Non-pigmented ciliary epithelial cell (primary cell): ENCODE results near the gene ZFR.
A peak's percentile ranks its signal among the peaks of the same experiment; 100 is the strongest.
"Not testable (repeated sequence)": the region's sequence is repeated elsewhere in the genome, so short reads cannot be mapped to it uniquely, and the experiment has no call there.

Experiments used
- DNase-seq: peaks from one replicate; pipeline ENCODE4 v3.0.0-alpha.2; 2010; ENCODE audit warnings: low read depth

ZFR gene

DNA sequence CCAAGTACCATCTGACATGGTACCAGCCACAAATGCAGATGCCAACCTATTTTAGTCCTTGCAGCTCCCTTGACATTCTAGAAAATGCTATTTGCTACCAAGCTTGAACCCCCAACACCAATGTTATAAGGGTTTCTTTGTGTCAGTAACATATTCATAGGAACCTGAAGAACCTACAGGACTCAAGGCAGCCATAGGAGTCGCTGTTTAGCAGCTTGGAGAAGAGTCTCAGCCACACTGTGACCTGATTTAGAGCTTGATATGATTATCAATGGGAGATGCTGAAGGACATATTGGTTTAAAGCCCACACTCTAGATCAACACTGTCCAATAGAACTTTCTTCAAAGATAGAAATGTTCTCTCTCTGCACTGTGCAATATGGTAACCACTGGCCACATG, 6.4 kb upstream of the ZFR start:
- no peak for DNase-seq

DNA sequence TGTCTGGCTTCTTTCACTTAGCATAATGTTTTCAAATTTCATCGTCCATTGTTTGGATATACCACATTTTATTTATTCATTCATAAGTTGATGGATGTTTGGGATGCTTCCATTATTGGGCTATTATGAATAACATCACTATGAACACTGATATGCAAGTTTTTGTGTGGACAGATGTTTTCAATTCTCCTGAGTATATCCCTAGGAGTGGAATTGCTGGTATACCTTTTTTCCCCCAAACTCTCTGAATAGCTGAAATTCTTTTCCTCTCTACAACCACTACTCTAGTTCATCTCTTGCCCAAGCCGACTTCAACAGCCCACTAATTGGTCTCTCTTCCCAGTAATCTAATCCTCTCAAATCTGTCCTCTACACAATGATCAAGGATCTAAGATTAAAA, 4.7 kb upstream of the ZFR start:
- DNase-seq, result no peak

DNA sequence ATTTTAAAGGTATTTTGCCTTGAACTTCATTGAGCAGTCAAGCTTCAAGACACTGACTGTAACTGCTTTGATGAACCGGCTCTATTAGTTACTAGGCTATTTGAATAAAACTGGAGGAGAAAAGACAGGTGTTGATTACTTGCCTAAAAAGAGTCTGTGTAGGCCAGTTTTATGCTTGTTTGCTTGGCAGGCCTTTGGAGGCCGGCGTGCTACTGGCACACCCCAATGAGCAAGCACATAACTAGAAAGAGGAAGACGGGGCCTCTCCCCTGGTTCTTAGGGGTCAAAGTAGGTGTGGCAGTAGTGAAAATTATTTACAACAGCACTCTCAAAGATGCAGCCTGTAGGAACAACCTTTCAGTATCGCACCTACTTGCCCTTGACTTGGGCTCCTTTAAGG, 2.1 kb upstream of the ZFR start:
- DNase-seq, result no peak

DNA sequence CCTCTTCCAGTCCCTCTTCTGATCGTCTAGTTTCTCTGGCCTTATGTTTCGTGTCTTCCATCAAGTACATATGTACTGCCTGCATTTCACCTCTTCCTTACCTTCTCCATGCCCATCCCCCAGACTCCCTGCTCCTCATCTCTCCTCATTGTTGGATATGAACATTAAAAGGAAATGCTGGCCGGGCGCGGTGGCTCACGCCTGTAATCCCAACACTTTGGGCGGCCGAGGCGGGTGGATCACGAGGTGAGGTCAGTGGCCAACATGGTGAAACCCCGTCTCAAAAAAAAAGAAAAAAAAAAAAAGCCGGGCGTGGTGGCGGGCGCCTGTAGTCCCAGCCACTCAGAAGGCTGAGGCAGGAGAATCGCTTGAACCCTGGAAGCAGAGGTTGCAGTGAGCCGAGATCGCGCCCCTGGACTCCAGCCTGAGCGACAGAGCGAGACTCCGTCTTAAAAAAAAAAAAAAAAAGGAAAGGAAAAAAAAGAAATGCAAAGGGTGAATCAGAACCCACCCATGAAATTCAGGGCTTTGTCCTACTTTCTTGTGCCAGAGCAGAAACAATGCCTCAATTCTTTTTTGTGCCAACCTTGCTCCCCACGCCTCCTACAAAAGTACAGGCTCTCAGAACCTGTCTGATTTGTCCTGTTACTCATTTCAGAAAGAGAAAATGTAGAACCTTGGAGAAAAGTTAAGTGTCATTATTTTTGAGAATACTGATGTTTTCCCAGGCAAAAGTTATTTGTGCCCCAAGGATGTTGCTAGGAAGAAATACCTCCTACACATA, 1.5 kb upstream of the ZFR start:
- DNase-seq, result no peak

DNA sequence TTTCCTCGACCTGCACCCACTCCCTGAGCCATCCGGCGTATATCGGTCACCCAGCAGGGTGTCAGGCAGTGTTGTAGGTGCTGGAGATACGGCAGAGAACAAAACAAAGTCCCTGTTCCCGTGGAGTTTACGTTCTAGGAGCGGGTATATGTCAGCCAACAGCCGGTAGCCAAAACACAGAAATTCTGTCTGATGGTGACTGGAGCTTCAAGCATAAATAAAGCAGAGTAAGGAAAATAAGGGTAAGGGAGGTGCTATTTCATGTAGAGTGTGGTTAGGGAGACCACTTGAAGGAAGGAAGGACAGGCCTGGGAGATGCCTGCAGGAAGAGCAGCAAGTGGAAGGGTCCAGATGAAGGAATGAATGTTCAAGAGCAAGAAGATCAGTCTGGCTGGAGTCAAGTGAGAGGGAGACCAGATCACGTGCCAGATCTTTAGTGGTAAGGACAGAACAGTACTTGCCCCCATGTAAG, 783 bp upstream of the ZFR start:
- DNase-seq, result no peak

DNA sequence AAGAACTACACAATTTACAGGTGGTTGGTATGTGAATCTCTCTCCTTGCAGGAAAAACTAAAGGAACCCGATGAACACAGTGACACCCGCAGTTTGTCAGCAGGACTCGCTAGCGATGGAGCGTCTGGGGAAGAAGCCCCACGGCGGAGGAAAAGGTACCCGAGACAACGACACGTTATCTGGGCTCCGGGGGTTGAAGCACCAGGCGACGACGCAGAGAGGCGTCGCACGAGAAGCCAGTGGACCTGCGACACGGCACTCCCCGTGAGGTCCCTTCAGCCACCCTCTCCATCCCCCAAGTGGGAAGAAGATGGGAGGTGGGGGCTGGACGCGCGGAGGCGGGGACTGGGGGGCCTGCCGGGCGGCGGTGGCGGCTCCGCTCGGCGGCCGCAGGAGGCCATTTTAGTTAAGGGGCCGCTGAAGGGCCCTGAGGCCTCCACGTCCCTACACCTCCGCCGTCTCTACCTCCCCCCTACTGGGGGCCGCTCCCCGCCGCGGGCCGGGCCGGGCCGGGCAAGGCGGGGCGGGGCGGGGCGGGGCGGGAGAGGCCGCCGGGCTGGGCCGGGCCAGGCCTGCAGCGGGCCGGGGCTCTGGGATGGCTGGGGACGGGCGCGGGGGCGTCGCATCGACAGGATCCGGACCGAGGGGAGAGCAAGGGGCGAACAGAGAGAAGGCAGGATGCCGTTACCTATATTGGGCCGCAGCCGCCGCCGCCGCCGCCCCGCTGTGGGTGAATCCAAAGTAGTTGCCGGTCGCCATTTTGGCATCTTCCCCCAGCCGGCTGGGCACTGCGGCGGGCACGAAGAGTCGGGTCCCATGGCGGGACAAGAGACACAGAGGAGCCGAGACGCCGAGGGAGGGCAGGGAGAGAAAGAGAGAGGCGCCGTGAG, 754 bp downstream of the ZFR start:
- no peak for DNase-seq

DNA sequence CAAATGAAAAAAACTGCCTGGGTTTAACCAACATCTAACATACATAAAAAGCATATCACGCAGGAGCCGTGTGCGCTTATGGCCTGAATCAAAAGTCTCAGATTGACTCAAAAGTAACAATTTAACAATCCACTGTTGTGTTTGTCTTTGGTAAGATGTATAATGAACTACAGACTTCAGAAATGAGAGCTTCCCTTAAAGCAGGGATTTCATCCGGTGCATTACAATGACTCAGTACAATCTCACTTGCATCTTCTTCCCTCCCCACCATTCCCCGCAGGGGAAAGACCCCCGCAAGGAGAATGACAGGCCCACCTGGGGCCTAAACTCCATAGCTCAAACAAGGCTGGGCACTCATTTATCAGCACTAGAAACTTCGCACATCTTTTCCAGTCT, 1.4 kb downstream of the ZFR start:
- DNase-seq, result no peak

DNA sequence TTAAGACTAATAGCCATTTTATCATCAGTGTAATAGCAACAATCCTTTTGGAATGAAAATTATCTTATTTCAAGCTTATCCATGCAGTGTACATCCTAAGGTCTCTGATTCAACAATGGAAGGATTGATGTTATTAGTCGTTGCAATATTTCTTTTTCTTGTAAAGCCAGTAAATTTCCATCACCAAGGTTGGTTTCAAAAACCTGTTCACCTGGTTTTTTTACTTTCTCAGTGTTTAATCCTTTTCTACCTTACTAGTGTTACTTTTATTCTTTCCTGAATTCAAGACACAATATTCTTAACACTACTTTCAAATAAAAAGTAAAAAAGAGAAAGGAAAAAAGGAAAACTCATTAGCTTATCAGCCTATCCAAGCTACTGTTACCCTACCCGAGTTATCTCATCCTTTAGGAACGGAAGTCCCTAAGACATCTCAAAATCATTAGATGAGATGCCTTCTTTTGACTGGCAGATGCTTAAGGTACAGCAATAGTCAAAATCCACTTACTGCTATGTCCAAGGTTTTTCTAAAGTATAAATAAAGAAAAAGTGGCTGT, 5.4 kb downstream of the ZFR start:
- no peak for DNase-seq

DNA sequence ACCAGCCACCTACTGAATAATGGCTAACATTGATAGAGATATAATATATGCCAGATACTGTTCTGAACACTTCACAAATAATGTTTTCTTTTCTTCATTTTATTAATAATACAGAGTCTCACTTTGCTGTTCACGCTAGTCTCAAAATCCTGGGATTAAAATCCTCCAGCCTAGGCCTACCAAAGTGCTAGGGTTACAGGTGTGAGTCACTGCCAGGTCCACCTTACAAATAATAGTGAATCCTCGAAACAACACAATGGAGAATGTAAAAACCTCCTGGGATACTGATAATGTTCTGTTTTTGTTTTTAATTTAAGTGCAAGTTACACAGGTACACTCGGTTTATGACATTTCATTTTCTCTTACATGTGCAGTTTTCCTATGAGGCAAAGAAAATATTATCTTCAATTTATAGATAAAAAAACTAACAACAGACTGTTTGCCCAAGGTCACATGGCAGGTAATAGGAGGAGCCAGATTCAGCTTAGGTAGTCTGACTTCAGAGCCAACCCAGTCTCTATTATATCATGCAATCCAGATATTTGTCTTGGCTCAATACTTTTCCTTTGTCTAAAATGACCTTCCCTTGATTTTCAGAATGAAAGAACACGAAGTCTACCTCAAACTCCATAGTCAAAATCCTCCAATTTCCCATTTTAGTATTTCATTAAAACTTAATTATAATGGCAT, 7.8 kb downstream of the ZFR start:
- no peak for DNase-seq

DNA sequence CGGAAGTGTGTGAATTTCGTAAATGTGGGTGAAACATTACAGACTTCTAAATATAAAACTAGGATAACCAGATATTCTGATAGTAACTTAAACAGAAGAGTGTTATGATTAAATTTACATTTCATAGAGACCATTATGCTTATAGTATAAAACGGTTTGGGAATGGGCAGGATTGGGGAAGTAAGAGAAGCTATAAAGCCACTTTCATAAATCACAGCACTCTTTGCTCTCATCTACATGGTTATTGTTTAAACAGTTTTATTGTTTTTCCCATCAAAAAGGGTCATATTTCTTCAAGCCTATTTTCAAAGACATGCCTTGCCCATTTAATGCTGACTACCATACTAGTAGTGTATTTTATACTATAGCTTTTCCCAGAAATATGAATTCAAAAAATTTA, 9.2 kb downstream of the ZFR start:
- no peak for DNase-seq

DNA sequence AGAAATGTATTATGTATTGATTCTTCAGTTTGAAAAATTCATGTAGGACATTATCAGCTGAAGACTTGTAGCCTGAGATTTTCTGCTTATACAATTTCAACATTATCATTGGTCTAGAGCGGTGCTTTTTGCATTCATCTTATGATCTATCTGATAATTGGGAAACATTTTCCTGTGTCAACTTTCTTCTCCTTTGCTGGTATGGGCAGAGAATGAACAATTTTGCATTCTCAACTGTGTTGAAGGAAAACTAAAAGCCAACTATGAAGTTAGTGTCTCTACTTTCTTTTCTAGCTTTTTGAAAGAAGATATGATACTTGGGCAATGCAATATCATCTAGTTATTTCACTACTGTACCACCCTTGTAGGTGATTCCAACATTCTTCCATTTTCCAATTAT, 10.3 kb downstream of the ZFR start:
- DNase-seq, result no peak

DNA sequence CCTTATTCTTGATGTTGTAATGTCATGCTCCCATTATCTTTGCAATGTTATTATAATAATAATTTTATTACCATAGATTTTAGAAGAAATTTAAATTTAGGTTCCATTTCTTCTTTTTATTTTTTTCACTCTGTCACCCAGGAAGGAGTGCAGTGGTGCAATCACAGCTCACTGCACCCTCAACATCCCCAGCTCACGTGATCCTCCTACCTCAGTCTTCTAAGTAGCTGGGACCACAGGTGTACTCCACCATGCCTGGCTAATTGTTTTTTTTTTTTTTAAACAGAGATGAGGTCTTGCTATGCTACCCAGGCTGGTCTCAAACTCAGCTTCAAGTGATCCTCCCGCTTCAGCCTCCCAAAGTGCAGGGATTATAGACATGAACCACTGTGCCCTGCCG, 11.9 kb downstream of the ZFR start:
- no peak for DNase-seq

DNA sequence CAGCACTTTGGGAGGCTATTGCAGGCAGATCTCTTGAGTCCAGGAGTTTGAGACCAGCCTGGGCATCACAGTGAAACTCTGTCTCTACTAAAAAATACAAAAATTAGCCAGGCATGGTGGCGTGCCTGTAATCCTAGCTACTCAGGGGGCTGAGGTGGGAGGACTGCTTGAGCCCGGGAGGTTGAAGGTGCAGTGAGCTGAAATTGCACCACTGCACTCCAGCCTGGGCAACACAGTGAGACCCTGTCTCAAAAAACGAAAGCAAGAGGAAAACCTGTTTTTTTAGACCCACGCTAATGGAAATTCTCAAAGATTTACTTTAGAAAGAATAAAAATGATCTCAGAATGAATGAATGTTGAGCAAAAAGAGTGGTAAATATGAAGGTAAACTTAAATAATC, 13.7 kb downstream of the ZFR start:
- DNase-seq, result not testable (repeated sequence)

DNA sequence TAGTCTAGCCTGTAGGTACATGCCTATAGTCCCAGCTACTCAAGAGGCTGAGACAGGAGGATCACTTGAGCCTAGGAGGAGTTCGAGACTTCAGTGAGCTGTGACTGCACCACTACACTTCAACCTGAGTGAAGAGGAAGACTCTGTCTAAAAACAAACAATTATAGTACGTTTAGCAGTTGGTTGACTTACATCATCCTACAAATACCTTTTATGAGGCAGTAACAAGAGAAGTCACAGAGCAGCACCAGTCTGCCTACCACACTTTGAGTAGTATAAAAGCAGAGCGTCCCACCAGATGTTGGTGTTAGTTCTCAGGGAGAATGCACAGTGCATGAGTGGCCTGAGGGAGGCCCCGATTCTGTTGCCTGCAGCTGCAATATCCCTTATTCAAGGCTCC, 16.1 kb downstream of the ZFR start:
- no peak for DNase-seq

DNA sequence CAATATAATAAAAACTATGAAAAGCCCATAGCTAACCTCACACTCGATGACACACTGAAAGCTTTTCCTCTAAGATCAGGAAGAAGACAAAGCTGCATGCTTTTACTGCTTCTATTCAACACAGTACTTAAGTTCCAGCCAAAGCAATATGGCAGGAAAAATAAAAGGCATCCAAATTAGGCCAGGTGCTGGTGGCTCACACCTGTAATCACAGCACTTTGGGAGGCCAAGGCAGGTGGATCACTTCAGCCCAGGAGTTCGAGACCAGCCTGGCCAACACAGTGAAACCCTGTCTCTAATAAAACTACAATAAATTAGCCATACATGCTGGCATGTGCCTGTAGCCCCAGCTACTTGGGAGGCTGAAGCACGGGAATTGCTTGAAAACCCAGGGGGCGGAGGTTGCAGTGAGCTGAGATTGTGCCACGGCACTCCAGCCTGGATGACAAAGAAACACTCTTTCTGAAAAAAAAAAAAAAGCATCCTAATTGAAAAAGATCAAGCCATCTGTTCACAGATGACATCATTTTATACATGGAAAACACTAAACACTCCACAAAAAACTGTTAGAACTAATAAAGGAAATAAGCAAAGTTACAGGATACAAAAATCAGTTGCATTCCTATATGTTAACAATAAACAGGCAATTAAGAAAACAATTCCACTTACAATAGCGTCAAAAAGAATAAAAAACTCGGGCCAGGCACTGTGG, 17.9 kb downstream of the ZFR start:
- no peak for DNase-seq

DNA sequence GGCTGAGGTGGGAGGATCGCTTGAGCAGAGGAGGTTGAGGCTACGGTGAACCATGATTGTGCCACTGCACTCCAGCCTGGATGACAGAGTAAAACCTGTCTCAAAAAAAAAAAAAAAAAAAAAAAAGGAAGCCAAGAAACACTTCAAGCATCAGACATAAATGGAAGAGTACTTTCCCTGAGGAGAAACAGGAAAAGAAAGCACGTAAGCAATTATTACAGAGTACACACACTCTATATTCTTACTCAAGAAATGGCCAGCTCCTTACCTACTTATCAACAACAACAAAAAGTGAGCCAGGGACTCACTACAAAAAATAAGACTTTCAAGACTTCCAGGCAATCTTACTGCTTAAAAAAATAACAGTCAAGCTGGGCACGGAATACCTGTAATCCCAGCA, 21.8 kb downstream of the ZFR start:
- no peak for DNase-seq

DNA sequence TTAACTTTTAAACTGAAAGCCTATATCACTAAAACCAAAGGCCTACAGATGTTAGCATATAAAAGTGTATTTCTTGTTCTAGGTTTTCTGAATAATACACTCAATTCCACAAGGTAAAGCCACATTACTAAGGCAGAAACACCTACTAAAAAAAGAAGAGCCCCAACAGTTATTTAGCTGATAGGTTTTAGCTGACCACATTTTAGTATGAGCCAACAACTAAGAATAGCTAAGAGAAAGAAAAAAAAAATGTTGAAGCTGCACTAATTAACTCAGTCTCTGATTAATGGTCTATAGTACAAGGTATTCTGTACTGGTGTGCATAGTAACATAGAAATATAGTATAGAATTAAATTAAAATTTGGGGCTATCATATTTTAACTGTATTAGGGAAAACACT, 23.5 kb downstream of the ZFR start:
- no peak for DNase-seq

DNA sequence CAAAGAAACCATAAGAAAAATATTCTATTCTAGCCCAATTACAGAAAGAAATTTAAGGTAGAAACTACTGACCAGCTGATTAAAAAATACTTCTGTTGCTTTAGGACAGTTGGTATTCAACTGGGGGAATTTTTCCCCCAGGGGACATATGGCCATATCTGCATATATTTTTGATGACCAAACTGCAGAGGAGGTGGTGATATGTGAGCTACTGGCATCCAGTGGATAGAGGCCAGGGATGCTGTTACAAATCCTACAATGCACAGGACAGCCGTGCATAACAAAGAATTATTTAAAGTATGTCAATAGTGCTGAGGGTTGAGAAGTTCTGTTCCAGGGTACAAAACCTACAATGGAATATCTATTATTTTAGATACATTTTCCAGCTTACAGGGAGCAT, 24.0 kb downstream of the ZFR start:
- peak; percentile 28 for DNase-seq

DNA sequence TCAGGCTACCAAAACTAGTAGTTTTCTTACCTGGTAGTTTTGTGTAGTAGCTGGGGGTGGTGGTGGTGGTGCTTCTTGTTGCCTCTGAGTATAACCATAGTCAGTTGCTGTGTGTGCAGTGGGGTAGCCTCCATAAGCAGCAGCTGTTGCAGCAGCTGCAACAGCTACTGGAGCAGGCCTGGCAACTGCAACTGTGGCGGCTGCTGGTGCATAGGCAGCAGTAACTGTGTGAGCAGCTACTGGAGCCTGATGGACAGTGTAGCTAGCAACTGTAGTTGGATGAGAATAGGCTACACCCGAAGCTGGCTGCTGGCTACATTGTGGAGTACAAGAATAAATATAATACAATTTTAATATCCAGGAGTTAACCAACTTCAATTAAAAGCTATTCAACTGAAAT, 24.7 kb downstream of the ZFR start:
- DNase-seq, result no peak

DNA sequence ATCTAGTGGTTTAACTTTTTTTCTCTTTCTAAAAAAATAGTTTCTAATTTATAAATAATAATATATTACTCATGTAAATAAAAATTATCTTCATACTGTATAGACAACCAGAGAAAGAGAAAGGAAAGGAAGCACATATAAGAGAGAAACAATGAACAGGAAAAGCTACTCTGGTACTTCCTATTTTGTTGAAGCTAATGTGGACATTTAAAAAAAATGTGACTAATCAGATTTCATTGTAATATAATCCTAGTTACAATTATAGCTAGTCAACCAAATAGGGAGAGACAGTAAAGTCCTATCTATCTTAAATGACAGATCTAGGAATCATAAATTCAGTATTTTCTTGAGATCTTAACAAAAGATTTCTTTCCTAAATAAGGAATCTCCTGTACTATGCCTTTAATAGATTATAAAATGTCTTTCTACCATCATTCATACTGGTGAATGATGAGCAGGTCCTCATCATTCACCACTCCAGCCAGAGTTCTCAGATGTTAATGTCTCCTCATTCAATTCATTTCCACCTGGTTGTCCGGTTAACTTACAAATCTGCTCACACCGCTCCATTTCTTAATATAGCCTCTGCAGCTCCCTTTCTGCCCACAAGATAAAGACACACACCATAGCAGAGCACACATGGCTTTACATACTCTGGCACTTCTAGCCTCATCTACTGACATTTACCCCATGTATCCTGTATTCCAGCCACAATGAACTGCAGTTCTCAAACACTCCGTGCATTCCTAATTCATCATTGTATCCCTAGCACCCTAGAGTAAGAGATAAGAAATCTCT, 30.9 kb downstream of the ZFR start:
- DNase-seq, result no peak

DNA sequence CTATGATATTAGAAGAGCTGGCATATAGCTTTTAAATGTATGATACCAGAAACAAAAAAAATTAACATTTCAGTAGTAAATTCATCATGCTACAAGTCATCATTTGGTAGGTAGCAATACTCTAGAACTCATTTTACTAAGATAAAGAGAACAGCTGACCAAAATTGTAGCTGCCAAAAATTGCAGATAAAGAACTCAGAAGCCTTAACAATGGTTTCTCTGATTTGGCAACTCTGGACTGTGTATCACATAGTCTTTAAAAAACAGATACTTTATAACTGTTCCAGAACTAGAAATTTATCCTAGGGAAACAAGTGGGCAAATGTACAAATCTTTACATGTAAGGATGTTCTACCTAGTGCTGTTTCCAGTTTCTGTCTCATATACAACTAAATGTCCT, 33.9 kb downstream of the ZFR start:
- DNase-seq, result no peak
